K562 (cell line): Measurements from ENCODE around the gene PRKG1. TPM values are rescaled to one million over a fixed set of nuclear protein-coding genes. Genes with fewer than 3 reads are reported as not detected.

Experiments
- ATAC-seq: fragments of 200-7000 bp; cut with Tn5 transposase; 3 replicates; pipeline ENCODE4 v1.9.1; 2020; ENCODE audit warnings: moderate library complexity
- BruUV-seq: library from RNA; stranded (reverse); fragments of 400-500 nt; replicated peaks from 2 replicates; lab custom pipeline; 2021; lab: Mats Ljungman, UMichigan
- CTCF ChIA-PET: fragments of 300-600 bp; formaldehyde crosslinking; extraction: SDS; loops from one replicate; lab custom pipeline; 2021; ENCODE audit warnings: low intra/inter-chr PET ratio; lab: Yijun Ruan, JAX
- POLR2A ChIA-PET: fragments of 300-600, 350-650 bp; sonication (Branson Sonifier 250); formaldehyde crosslinking; extraction: SDS; loops from one replicate; lab custom pipeline; 2021; ENCODE audit warnings: antibody characterized with exemption, inconsistent platforms; lab: Yijun Ruan, JAX
- DNase-seq, 4 experiments: peaks; one replicate each; pipeline versions ENCODE4 v3.0.0 to v3.0.0-alpha.2; 2011 to 2018; ENCODE audit warnings: low spot score in 3 of 4, mixed read lengths in 3 of 4; ENCODE audit errors: extremely low read depth in 1 of 4
- FAIRE-seq: peaks from 2 replicates; lab custom pipeline; 2011; peaks lifted over from hg19 to GRCh38; lab: Jason Lieb, UNC
- H2AFZ ChIP-seq: 2 replicates; pipeline ENCODE4 v1.6.0; 2011; ENCODE audit warnings: low read depth, low read length, control low read depth, inconsistent platforms
- H3K27ac ChIP-seq: fragments of 200-600 bp; 3 replicates; pipeline ENCODE4 v1.8.0; 2011; ENCODE audit warnings: low read depth, mild to moderate bottlenecking, control low read depth, inconsistent platforms, low read length, moderate library complexity, mixed read lengths; ENCODE audit errors: extremely low read depth
- H3K27me3 ChIP-seq, 2 experiments: fragments of 300-600 bp in 1 of 2; 2 replicates in 1 of 2; 3 replicates in 1 of 2; pipeline versions ENCODE4 v1.6.0 to v1.8.0; 2011; ENCODE audit warnings: inconsistent platforms in 2 of 2, low read length in 2 of 2, mild to moderate bottlenecking in 1 of 2, mixed read lengths in 1 of 2, moderate library complexity in 1 of 2; ENCODE audit not compliant: control insufficient read depth in 2 of 2, insufficient read depth in 2 of 2
- H3K36me3 ChIP-seq: fragments of 300-600 bp; 3 replicates; pipeline ENCODE4 v1.8.0; 2011; ENCODE audit warnings: mild to moderate bottlenecking, low read length, inconsistent platforms; ENCODE audit not compliant: control insufficient read depth, insufficient read depth
- H3K4me1 ChIP-seq, 2 experiments: fragments of 200-600 bp in 1 of 2; replicated peaks in 1 of 2; 2 replicates in 1 of 2; 3 replicates in 1 of 2; pipeline versions ENCODE4 v1.5.1 to v1.8.0; 2011; ENCODE audit warnings: inconsistent platforms in 2 of 2, low read length in 2 of 2, mild to moderate bottlenecking in 1 of 2, mixed read lengths in 1 of 2, moderate library complexity in 1 of 2; ENCODE audit not compliant: control insufficient read depth in 2 of 2, insufficient read depth in 2 of 2
- H3K4me2 ChIP-seq: 2 replicates; pipeline ENCODE4 v1.6.1; 2011; ENCODE audit warnings: low read length, control low read depth, inconsistent platforms, mixed read lengths; ENCODE audit not compliant: insufficient read depth
- H3K4me3 ChIP-seq: fragments of 200-600 bp; sonication (generic), shearing (Covaris generic); 2 replicates; pipeline ENCODE4 v1.5.1; 2016; ENCODE audit warnings: control low read depth, inconsistent platforms
- H3K79me2 ChIP-seq: fragments of 200-600 bp; 3 replicates; pipeline ENCODE4 v1.8.0; 2011; ENCODE audit warnings: low read length, inconsistent platforms; ENCODE audit not compliant: control insufficient read depth, insufficient read depth
- H3K9ac ChIP-seq, 2 experiments: 2 replicates each; pipeline versions ENCODE4 v1.6.0 to v1.6.1; 2011; ENCODE audit warnings: low read depth in 2 of 2, low read length in 2 of 2, control low read depth in 1 of 2, inconsistent platforms in 1 of 2, mild to moderate bottlenecking in 1 of 2, mixed read lengths in 1 of 2; ENCODE audit not compliant: insufficient read depth in 1 of 2
- H3K9me1 ChIP-seq: one replicate; pipeline ENCODE4 v1.6.0; 2011; ENCODE audit warnings: inconsistent platforms, mild to moderate bottlenecking, low read length, moderate library complexity; ENCODE audit not compliant: control insufficient read depth, insufficient read depth
- H3K9me3 ChIP-seq: replicated peaks from 2 replicates; pipeline ENCODE4 v1.5.1; 2011; ENCODE audit warnings: low read depth, low read length, inconsistent platforms; ENCODE audit not compliant: control insufficient read depth, insufficient read depth
- H4K20me1 ChIP-seq: replicated peaks from 2 replicates; pipeline ENCODE4 v1.6.1; 2011; ENCODE audit warnings: low read length, inconsistent platforms, mixed read lengths; ENCODE audit not compliant: control insufficient read depth, insufficient read depth
- FOSL1 ChIP-seq: fragments of 200-800 bp; sonication (Bioruptor generic); conservative IDR thresholded peaks from 2 replicates; pipeline ENCODE4 v1.6.1; 2016; ENCODE audit warnings: missing genetic modification characterization, missing compliant biosample characterization
- GABPB2 ChIP-seq: fragments of 250-450 bp; sonication (Bioruptor Pico); conservative IDR thresholded peaks from 2 replicates; pipeline ENCODE4 v1.5.1; 2021; ENCODE audit warnings: mild to moderate bottlenecking
- MAFG ChIP-seq: fragments of 450-650 bp; conservative IDR thresholded peaks from 2 replicates; pipeline ENCODE4 v1.6.1; 2016; ENCODE audit warnings: missing genetic modification characterization, missing compliant biosample characterization
- NFATC3 ChIP-seq: fragments of 450-650 bp; IDR thresholded peaks from 2 replicates; pipeline ENCODE4 v1.6.1; 2017; ENCODE audit warnings: mild to moderate bottlenecking
- YY1 ChIP-seq, 3 experiments: IDR thresholded peaks; 2 replicates each; pipeline ENCODE4 v1.6.1; 2011; ENCODE audit warnings: low read length in 2 of 3, mild to moderate bottlenecking in 2 of 3, moderate library complexity in 2 of 3, borderline replicate concordance in 1 of 3, control low read depth in 1 of 3, low read depth in 1 of 3; ENCODE audit not compliant: insufficient read depth in 3 of 3, insufficient replicate concordance in 2 of 3, control insufficient read depth in 1 of 3, insufficient read length in 1 of 3; ENCODE audit errors: extremely low read depth in 1 of 3
- ZBTB43 ChIP-seq: sonication (generic); formaldehyde crosslinking; IDR thresholded peaks from 2 replicates; pipeline ENCODE4 v1.8.0; 2023; ENCODE audit warnings: mild to moderate bottlenecking, missing genetic modification reagents
- ZNF584 ChIP-seq: fragments of 200-800 bp; sonication (Bioruptor generic); IDR thresholded peaks from 2 replicates; pipeline ENCODE4 v1.6.1; 2016; ENCODE audit warnings: low read depth, mild to moderate bottlenecking, missing genetic modification characterization, missing compliant biosample characterization
- ZNF695 ChIP-seq: fragments of 450-650 bp; formaldehyde crosslinking; IDR thresholded peaks from 2 replicates; pipeline ENCODE4 v1.4.0; 2020; ENCODE audit warnings: mild to moderate bottlenecking, moderate library complexity
- ZNF778 ChIP-seq: fragments of 450-650 bp; formaldehyde crosslinking; IDR thresholded peaks from 2 replicates; pipeline ENCODE4 v1.4.0; 2020; ENCODE audit warnings: mild to moderate bottlenecking, moderate library complexity
- WGBS: fragments of 100-300 bp; shearing (Covaris generic); methylation state at CpG from one replicate; pipeline ENCODE4 v1.1.6; 2016; ENCODE audit warnings: low coverage, mixed read lengths; ENCODE audit not compliant: insufficient coverage; ENCODE audit errors: missing lambda C conversion rate; 5-methylcytosine and 5-hydroxymethylcytosine counted together
- in situ Hi-C: fragments of 300-500 bp; cut with MboI; formaldehyde crosslinking; loops from 4 replicates; pipeline ENCODE4 v1.15.0; 2018; ENCODE audit warnings: inconsistent platforms, mixed read lengths
- intact Hi-C: fragments of 100-400 bp; cut with micrococcal nuclease; formaldehyde crosslinking; loops from 2 replicates; pipeline ENCODE4 v1.14.2; 2022
- polyA plus RNA-seq, 8 experiments: library from polyadenylated mRNA; depleted of rRNA in 4 of 8; stranded (reverse) in 5 of 8; unstranded in 3 of 8; fragments of >200 nt; fragmentation: Nextera tagmentation in 2 of 8; fragmentation: Illumina TruSeq in 1 of 8; extraction: Ambion mirVana in 2 of 8; extraction: Trizol in 1 of 8; gene quantifications; 2 replicates each; pipeline versions ENCODE4 v1.2.1 to v1.2.3, GENCODE V29; 2011 to 2014; ENCODE audit warnings: inconsistent platforms in 1 of 8, missing spikeins in 1 of 8
- total RNA-seq, 7 experiments: library from RNA; depleted of rRNA in 6 of 7; stranded (reverse); fragments of >200 nt in 6 of 7; fragmentation: Illumina TruSeq in 2 of 7; extraction: Trizol in 2 of 7; gene quantifications; 2 replicates each; pipeline versions ENCODE4 v1.2.1 to v1.2.3, GENCODE V29; 2011 to 2021; ENCODE audit warnings: low replicate concordance in 1 of 7
- TF ChIP-seq, protein P1 (sequence below): fragments of 450-650 bp; IDR thresholded peaks from 2 replicates; pipeline ENCODE4 v1.6.1; 2016; ENCODE audit warnings: borderline replicate concordance
- TF ChIP-seq, protein P2 (sequence below): fragments of 450-650 bp; IDR thresholded peaks from 2 replicates; pipeline ENCODE4 v1.6.1; 2014; ENCODE audit warnings: low read depth, mild to moderate bottlenecking, moderate library complexity, borderline replicate concordance

PRKG1 gene
- total and polyA plus RNA-seq, 9 of the 15 experiments (the other 6 are each of a cell fraction or from before 2014, with no cell fraction given) = 0.22 TPM; not detected in 8

DNA sequence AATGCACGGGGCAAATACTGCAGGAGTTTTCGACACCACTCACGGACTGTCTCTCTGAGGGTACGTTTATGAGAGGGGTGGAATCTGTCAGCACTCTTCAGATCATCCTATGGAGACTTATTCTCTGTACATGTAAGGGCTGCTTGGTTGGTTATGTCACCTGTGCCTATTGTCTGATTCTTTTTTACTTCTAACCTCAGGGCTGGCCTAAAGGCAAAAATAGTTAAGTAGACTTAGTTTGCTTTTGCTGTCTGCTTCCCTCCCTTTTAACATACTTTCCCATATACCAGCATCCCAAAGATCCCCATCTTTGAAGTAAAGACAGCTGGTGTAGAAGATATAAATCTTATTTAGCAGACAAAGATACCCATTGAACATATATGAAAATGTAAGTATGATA is 105.9 kb downstream of the PRKG1 start:
- H2AFZ ChIP-seq = no peak overlapping the region
- H4K20me1 ChIP-seq = no peaks in the 10 kb centered on the region
- BruUV-seq = no TSS peak
- in situ Hi-C loops (no loop called here), intact Hi-C loops (no loop called here)
- ChIA-PET CTCF (no interaction called here), POLR2A (no interaction called here)
- H3K4me1 ChIP-seq = no peaks in the 10 kb centered on the region
- no peak for TF ChIP-seq GABPB2
- TF ChIP-seq, protein P1, sequence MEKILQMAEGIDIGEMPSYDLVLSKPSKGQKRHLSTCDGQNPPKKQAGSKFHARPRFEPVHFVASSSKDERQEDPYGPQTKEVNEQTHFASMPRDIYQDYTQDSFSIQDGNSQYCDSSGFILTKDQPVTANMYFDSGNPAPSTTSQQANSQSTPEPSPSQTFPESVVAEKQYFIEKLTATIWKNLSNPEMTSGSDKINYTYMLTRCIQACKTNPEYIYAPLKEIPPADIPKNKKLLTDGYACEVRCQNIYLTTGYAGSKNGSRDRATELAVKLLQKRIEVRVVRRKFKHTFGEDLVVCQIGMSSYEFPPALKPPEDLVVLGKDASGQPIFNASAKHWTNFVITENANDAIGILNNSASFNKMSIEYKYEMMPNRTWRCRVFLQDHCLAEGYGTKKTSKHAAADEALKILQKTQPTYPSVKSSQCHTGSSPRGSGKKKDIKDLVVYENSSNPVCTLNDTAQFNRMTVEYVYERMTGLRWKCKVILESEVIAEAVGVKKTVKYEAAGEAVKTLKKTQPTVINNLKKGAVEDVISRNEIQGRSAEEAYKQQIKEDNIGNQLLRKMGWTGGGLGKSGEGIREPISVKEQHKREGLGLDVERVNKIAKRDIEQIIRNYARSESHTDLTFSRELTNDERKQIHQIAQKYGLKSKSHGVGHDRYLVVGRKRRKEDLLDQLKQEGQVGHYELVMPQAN = no peak
- H3K27ac ChIP-seq = no peak overlapping the region
- no peak overlapping the region for H3K4me3 ChIP-seq
- H3K36me3 ChIP-seq = no peaks in the 10 kb centered on the region
- no peaks in the 10 kb centered on the region for H3K79me2 ChIP-seq
- ATAC-seq (no peak), DNase-seq (no peak), FAIRE-seq (no peak)
- no peak overlapping the region for H3K9ac ChIP-seq
- H3K27me3 ChIP-seq = no peaks in the 10 kb centered on the region
- H3K9me1 ChIP-seq = no peaks in the 10 kb centered on the region
- no peak overlapping the region for H3K4me2 ChIP-seq
- H3K9me3 ChIP-seq = peaks cover 2% of the 10 kb centered on the region
- 0% methylated on average over 4 of the region's 4 CpGs for WGBS

- ChIA-PET POLR2A (no interaction called here), CTCF (no interaction called here)
- no peak overlapping the region for H2AFZ ChIP-seq
- no peak overlapping the region for H3K4me2 ChIP-seq
- ATAC-seq (no peak), DNase-seq (no peak), FAIRE-seq (peak; percentile 63)
- in situ Hi-C loops = no loop called here
- H3K9me1 ChIP-seq = no peaks in the 10 kb centered on the region
- no peaks in the 10 kb centered on the region for H3K4me1 ChIP-seq
- intact Hi-C loops = no loop called here
- TF ChIP-seq, protein P2, sequence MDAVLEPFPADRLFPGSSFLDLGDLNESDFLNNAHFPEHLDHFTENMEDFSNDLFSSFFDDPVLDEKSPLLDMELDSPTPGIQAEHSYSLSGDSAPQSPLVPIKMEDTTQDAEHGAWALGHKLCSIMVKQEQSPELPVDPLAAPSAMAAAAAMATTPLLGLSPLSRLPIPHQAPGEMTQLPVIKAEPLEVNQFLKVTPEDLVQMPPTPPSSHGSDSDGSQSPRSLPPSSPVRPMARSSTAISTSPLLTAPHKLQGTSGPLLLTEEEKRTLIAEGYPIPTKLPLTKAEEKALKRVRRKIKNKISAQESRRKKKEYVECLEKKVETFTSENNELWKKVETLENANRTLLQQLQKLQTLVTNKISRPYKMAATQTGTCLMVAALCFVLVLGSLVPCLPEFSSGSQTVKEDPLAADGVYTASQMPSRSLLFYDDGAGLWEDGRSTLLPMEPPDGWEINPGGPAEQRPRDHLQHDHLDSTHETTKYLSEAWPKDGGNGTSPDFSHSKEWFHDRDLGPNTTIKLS = no peak
- no peak for TF ChIP-seq MAFG (tag)
- TF ChIP-seq FOSL1 (tag) = no peak
- no peak for TF ChIP-seq NFATC3
- TF ChIP-seq ZBTB43 (CRISPR knock-in tag) = no peak
- TF ChIP-seq ZNF584 (CRISPR knock-in tag) = no peak
- no peak for TF ChIP-seq ZNF695
- no peak for TF ChIP-seq ZNF778 (CRISPR knock-in tag)
- TF ChIP-seq YY1 (IDR thresholded peaks at IDR 0.05; ENCODE audit: borderline replicate concordance in 1 of 3, control insufficient read depth in 1 of 3, extremely low read depth in 1 of 3, insufficient read depth in 3 of 3, insufficient read length in 1 of 3, insufficient replicate concordance in 2 of 3, low read depth in 1 of 3, low read length in 2 of 3) = no peak
- no peak overlapping the region for H3K27ac ChIP-seq
- H3K9me3 ChIP-seq = no peaks in the 10 kb centered on the region
- no peak overlapping the region for H3K9ac ChIP-seq
- no peak overlapping the region for H3K4me3 ChIP-seq
- H3K36me3 ChIP-seq = no peaks in the 10 kb centered on the region
- no peaks in the 10 kb centered on the region for H3K27me3 ChIP-seq
- no peaks in the 10 kb centered on the region for H3K79me2 ChIP-seq
- no peaks in the 10 kb centered on the region for H4K20me1 ChIP-seq
- BruUV-seq = no TSS peak
These were observed 109.5 kb downstream of the PRKG1 start for GRCh38 chr10:51183783-51184182.
